ENCODE results near the gene APOBEC3G. TPM values are rescaled to one million over a fixed set of nuclear protein-coding genes. Genes with fewer than 3 reads are reported as not detected.

APOBEC3G gene
- total and polyA plus RNA-seq, 12 donors = 7.4 to 29.3 (median 15.7) TPM

DNA sequence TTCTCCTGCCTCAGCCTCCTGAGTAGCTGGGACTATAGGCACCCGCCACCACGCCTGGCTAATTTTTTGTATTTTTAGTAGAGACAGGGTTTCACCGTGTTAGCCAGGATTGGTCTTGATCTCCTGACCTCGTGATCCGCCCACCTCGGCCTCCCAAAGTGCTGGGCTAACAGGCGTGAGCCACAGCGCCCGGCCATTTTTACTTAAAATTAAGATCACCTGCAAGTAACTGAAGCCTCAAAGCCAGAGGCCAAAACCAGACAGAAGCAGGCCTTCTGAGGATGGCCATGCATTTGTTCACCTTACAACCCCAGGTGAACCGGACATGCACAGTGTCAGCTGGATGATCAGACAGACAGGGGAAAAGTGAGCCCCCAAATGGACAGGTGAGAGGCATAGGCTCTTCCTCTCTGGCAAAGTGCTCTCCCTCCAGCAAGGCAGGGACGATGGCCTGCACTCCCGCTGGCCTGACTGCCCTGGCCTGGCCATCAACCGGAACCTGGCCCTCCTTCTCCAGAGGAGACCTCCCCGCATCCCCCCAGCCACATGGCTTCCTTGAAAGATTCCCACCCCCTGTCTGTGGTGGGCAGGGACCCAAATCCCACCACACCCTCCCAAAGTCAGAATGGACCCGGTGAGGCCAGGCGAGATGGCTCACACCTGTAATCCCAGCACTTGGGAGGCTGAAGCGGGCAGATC is 45.8 kb downstream of the APOBEC3G start:
- H3K27me3 ChIP-seq = no peaks in the 10 kb centered on the region
- no peaks in the 10 kb centered on the region for H3K36me3 ChIP-seq (replicated peaks in 1 of 2)
- DNase-seq = no peak
- H3K4me3 ChIP-seq = no peak overlapping the region
- TF ChIP-seq, protein P1, sequence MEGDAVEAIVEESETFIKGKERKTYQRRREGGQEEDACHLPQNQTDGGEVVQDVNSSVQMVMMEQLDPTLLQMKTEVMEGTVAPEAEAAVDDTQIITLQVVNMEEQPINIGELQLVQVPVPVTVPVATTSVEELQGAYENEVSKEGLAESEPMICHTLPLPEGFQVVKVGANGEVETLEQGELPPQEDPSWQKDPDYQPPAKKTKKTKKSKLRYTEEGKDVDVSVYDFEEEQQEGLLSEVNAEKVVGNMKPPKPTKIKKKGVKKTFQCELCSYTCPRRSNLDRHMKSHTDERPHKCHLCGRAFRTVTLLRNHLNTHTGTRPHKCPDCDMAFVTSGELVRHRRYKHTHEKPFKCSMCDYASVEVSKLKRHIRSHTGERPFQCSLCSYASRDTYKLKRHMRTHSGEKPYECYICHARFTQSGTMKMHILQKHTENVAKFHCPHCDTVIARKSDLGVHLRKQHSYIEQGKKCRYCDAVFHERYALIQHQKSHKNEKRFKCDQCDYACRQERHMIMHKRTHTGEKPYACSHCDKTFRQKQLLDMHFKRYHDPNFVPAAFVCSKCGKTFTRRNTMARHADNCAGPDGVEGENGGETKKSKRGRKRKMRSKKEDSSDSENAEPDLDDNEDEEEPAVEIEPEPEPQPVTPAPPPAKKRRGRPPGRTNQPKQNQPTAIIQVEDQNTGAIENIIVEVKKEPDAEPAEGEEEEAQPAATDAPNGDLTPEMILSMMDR (IDR thresholded peaks at IDR 0.05) = no peak
- TF ChIP-seq POLR2A (IDR thresholded peaks at IDR 0.05) = no peak
- WGBS, 4 donors = 84 to 95% (median 89%) methylated on average over 10 to 17 of the region's 17 CpGs
- no peaks in the 10 kb centered on the region for H3K9me3 ChIP-seq (replicated peaks in 1 of 3)
- no peak overlapping the region for H3K27ac ChIP-seq
- no peaks in the 10 kb centered on the region for H3K4me1 ChIP-seq (replicated peaks in 1 of 2)
- intact Hi-C loops (cut with DNase I) = loop anchor here in 1 of 2 donors (10.0 kb wide), 1 partner anchor 258 kb away; no protein-coding TSS in a partner anchor

DNA sequence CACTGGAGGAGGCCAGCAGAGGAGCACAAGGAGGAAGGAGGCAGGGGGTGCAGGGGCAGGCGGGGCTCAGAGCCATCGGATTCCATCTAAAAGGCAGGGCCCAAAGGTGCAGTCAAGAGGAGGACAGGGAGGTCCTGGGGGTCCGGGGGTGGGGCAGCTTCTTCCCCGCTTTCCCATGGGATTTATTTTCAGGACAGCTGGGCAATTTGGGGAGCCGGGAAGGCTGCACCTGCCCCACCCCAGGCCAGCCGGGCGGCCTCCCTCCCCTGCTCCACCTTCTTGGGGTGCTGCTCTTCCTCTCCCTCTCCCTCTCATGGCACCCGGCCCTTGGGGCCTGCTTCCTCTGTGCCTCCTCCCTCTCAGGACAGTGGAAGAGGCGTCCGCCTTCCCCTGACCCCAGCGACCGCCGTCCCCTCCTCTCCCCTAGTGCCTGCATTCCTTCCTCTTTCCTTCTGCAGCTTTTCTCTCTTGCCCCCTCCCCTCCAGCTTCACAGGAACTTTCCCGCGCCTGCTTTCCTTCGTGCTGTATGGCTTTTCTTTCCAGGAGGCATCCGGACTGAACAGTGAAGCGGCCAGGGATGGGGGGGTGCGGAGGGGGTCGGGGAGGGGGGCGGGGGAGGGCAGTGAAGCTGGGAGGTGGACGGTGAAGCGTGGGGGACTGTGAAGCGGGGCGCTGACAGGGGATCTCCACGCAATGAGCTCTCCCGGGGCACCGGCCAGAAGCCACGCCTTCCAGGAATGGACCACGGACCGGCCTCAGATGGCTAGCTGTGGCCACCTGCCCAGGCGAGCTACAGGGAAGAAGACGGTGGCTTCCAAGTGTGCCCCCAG is 46.9 kb downstream of the APOBEC3G start:
- Histone ChIP-seq H3K36me3 (replicated peaks in 1 of 2) (no peaks in the 10 kb centered on the region), H3K9me3 (replicated peaks in 1 of 3) (no peaks in the 10 kb centered on the region), H3K4me1 (replicated peaks in 1 of 2) (no peaks in the 10 kb centered on the region), H3K4me3 (no peak overlapping the region), H3K27me3 (no peaks in the 10 kb centered on the region), H3K27ac (no peak overlapping the region)
- no peak for DNase-seq
- no peak for TF ChIP-seq POLR2A (IDR thresholded peaks at IDR 0.05)
- TF ChIP-seq, protein P1 (IDR thresholded peaks at IDR 0.05) = no peak
- 39 to 52% (median 44%) methylated on average over 26 to 33 of the region's 33 CpGs for WGBS, 4 donors
- intact Hi-C loops (cut with DNase I) = loop anchor here in 1 of 2 donors (10.0 kb wide), 1 partner anchor 259 kb away; no protein-coding TSS in a partner anchor

DNA sequence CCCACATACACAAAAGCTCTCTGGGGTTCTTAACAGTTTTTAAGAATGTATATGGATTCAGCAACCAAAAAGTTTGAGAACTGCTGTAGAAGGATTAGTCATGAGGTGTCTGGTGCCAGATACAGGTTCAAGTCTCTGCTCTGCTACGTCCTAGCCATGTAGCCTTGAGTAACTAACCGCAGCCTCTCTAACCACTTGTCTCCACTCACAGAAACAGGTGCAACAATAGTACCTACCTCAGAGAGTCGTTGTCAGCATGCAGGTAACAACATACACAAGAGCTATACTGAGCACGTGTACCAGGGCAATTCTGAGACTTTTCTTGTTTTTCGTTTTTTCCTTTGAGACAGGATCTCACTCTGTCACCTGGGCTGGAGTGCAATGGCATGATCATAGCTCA is 48.5 kb downstream of the APOBEC3G start:
- Histone ChIP-seq H3K27me3 (no peaks in the 10 kb centered on the region), H3K36me3 (replicated peaks in 1 of 2) (no peaks in the 10 kb centered on the region), H3K9me3 (replicated peaks in 1 of 3) (no peaks in the 10 kb centered on the region), H3K4me1 (replicated peaks in 1 of 2) (no peaks in the 10 kb centered on the region), H3K27ac (no peak overlapping the region), H3K4me3 (no peak overlapping the region)
- TF ChIP-seq, protein P1 (IDR thresholded peaks at IDR 0.05) = no peak
- no peak for TF ChIP-seq POLR2A (IDR thresholded peaks at IDR 0.05)
- intact Hi-C loops (cut with DNase I) = loop anchor here in 1 of 2 donors (10.0 kb wide), 1 partner anchor 261 kb away; no protein-coding TSS in a partner anchor
- 73 to 87% (median 84%) methylated on average over 5 of the region's 5 CpGs for WGBS, 4 donors
- no peak for DNase-seq

GRCh38 chr22:39128508-39128907 is 51.4 kb downstream of the APOBEC3G start:
- TF ChIP-seq, protein P1 (IDR thresholded peaks at IDR 0.05) = no peak
- no peak for TF ChIP-seq POLR2A (IDR thresholded peaks at IDR 0.05)
- H3K27ac ChIP-seq = no peak overlapping the region
- 89 to 98% (median 94%) methylated on average over 6 of the region's 6 CpGs for WGBS, 4 donors
- no peak for DNase-seq
- H3K4me3 ChIP-seq = no peak overlapping the region
- peaks cover 0 to 9% of the 10 kb centered on the region in 2 donors for H3K4me1 ChIP-seq (replicated peaks in 1 of 2)
- intact Hi-C loops (cut with DNase I) = loop anchor here in 1 of 2 donors (10.0 kb wide), 1 partner anchor 264 kb away; no protein-coding TSS in a partner anchor
- H3K9me3 ChIP-seq (replicated peaks in 1 of 3) = no peaks in the 10 kb centered on the region
- no peaks in the 10 kb centered on the region for H3K27me3 ChIP-seq
- no peaks in the 10 kb centered on the region for H3K36me3 ChIP-seq (replicated peaks in 1 of 2)

Measured in adrenal gland (tissue), 12 donors.